GM19099 (cell line): ENCODE results near the gene UHMK1.

Source experiments
- POLR2A ChIP-seq: IDR thresholded peaks from 3 replicates; pipeline ENCODE4 v1.6.1; 2011; ENCODE audit warnings: low read depth; ENCODE audit not compliant: insufficient read length; ENCODE audit errors: extremely low read depth

UHMK1 gene

GRCh38 chr1:162497723-162498495 is at the start of gene UHMK1:
Gene UHMK1, plus strand, starts transcription at chr1:162497818. Its CDS starts 183 bp downstream, at chr1:162498001.
- TF ChIP-seq POLR2A: peak; percentile 91

GRCh38 chr1:162456323-162456722 is 41.3 kb upstream of the UHMK1 start:
- no peak for TF ChIP-seq POLR2A

- TF ChIP-seq POLR2A: no peak
Measured at GRCh38 chr1:162458236-162458635, 39.4 kb upstream of the UHMK1 start.

GRCh38 chr1:162463021-162463420 is 34.6 kb upstream of the UHMK1 start:
- TF ChIP-seq POLR2A: no peak

GRCh38 chr1:162466797-162467196 is 30.8 kb upstream of the UHMK1 start:
- TF ChIP-seq POLR2A: no peak

- no peak for TF ChIP-seq POLR2A
Measured at GRCh38 chr1:162470216-162470615, 27.4 kb upstream of the UHMK1 start.

- no peak for TF ChIP-seq POLR2A
Measured at GRCh38 chr1:162471290-162471853, 26.2 kb upstream of the UHMK1 start.

- TF ChIP-seq POLR2A: no peak
Measured at GRCh38 chr1:162475089-162475488, 22.5 kb upstream of the UHMK1 start.

- no peak for TF ChIP-seq POLR2A
Measured at GRCh38 chr1:162475539-162476185, 22.0 kb upstream of the UHMK1 start.

- TF ChIP-seq POLR2A: no peak
Measured at GRCh38 chr1:162476620-162477019, 21.0 kb upstream of the UHMK1 start.

- no peak for TF ChIP-seq POLR2A
Measured at GRCh38 chr1:162485236-162485635, 12.4 kb upstream of the UHMK1 start.

GRCh38 chr1:162487241-162487640 is 10.4 kb upstream of the UHMK1 start:
- no peak for TF ChIP-seq POLR2A

- TF ChIP-seq POLR2A: no peak
Measured at GRCh38 chr1:162488219-162488618, 9.4 kb upstream of the UHMK1 start.

GRCh38 chr1:162497104-162497722 is 405 bp upstream of the UHMK1 start:
- no peak for TF ChIP-seq POLR2A

GRCh38 chr1:162498496-162498810 is 835 bp downstream of the UHMK1 start:
- TF ChIP-seq POLR2A: no peak

GRCh38 chr1:162500805-162501204 is 3.2 kb downstream of the UHMK1 start:
- no peak for TF ChIP-seq POLR2A
